Uterus (tissue), 4 donors: ENCODE results near the gene TMA7B. TPM values are rescaled to one million over a fixed set of nuclear protein-coding genes. Genes with fewer than 3 reads are reported as not detected.

ENCODE experiments used
- DNase-seq, 2 donors: peaks; one replicate each; pipeline ENCODE4 v3.0.0-alpha.2; 2019 to 2020
- H3K27ac ChIP-seq, 2 donors: fragments of 200-600 bp; sonication (generic); 1 replicate in 1 of 2; 2 replicates in 1 of 2; pipeline ENCODE4 v1.5.1; 2016 to 2018
- H3K27me3 ChIP-seq, 2 donors: fragments of 200-600 bp; sonication (generic); one replicate each; pipeline ENCODE4 v1.5.1; 2018 to 2019; ENCODE audit warnings: control low read depth in 1 of 2
- H3K36me3 ChIP-seq, 2 donors: fragments of 200-600 bp; sonication (generic); one replicate each; pipeline ENCODE4 v1.5.1; 2019; ENCODE audit warnings: control low read depth in 1 of 2
- H3K4me1 ChIP-seq, 2 donors: fragments of 200-600 bp; sonication (generic); one replicate each; pipeline ENCODE4 v1.5.1; 2018 to 2019; ENCODE audit warnings: control low read depth in 1 of 2
- H3K4me3 ChIP-seq, 2 donors: fragments of 200-600 bp; sonication (generic); 1 replicate in 1 of 2; 2 replicates in 1 of 2; pipeline ENCODE4 v1.5.1; 2018 to 2019; ENCODE audit warnings: mild to moderate bottlenecking in 1 of 2
- H3K9me3 ChIP-seq, 2 donors: fragments of 200-600 bp; sonication (generic); one replicate each; pipeline ENCODE4 v1.5.1; 2019; ENCODE audit warnings: control low read depth in 1 of 2
- CTCF ChIP-seq, 4 experiments: fragments of 200-600 bp in 2 of 4; fragments of 450-650 bp in 2 of 4; sonication (generic) in 2 of 4; IDR thresholded peaks; one replicate each; pipeline ENCODE4 v1.5.1; 2016 to 2019; ENCODE audit warnings: antibody characterized with exemption in 4 of 4, mild to moderate bottlenecking in 2 of 4, moderate library complexity in 1 of 4
- POLR2A ChIP-seq, 2 donors: fragments of 450-650 bp; IDR thresholded peaks; one replicate each; pipeline ENCODE4 v1.6.1; 2016; ENCODE audit warnings: antibody characterized with exemption in 2 of 2, mild to moderate bottlenecking in 1 of 2, moderate library complexity in 1 of 2
- intact Hi-C: fragments of 100-400 bp; cut with DNase I; formaldehyde crosslinking; loops from one replicate; pipeline ENCODE4 v1.15.1; 2023; ENCODE audit warnings: low total_unique reads
- total RNA-seq, 4 donors: library from RNA; depleted of rRNA in 3 of 4; stranded (reverse); fragments of >200 nt in 3 of 4; gene quantifications; one replicate each; pipeline versions ENCODE4 v1.1.0 to v1.2.4, GENCODE V29; 2014 to 2023
- donor health status: DM: yes; HTN: yes; CAD: no.

TMA7B gene
- total RNA-seq, 4 donors from 2014 or later: not detected

- H3K27me3 ChIP-seq: no peaks in the 10 kb centered on the region
- H3K4me1 ChIP-seq: no peaks in the 10 kb centered on the region
- no peak overlapping the region for H3K27ac ChIP-seq
Observed at GRCh38 chr22:40001800-40002577, 41.8 kb downstream of the TMA7B start.

GRCh38 chr22:40002935-40003715 lies 42.9 kb downstream of the TMA7B start:
- Histone ChIP-seq H3K4me1 (no peaks in the 10 kb centered on the region), H3K27ac (no peak overlapping the region)

More at GRCh38 chr22:40001800-40002577, 41.8 kb downstream of the TMA7B start:
- Histone ChIP-seq H3K9me3 (no peaks in the 10 kb centered on the region), H3K4me3 (no peak overlapping the region), H3K36me3 (no peaks in the 10 kb centered on the region)
- DNase-seq: no peak
- intact Hi-C loops: no loop called here
- TF ChIP-seq POLR2A (IDR thresholded peaks at IDR 0.05) (no peak), CTCF (IDR thresholded peaks at IDR 0.05) (no peak)

GRCh38 chr22:40004836-40005235 lies 44.6 kb downstream of the TMA7B start:
- intact Hi-C loops: no loop called here
- Histone ChIP-seq H3K36me3 (no peaks in the 10 kb centered on the region), H3K27me3 (no peaks in the 10 kb centered on the region), H3K4me1 (no peaks in the 10 kb centered on the region), H3K9me3 (no peaks in the 10 kb centered on the region), H3K4me3 (no peak overlapping the region), H3K27ac (no peak overlapping the region)
- DNase-seq: no peak
- no peak for TF ChIP-seq POLR2A (IDR thresholded peaks at IDR 0.05)
- no peak for TF ChIP-seq CTCF (IDR thresholded peaks at IDR 0.05)

More at GRCh38 chr22:40002935-40003715, 42.9 kb downstream of the TMA7B start:
- Histone ChIP-seq H3K27me3 (no peaks in the 10 kb centered on the region), H3K36me3 (no peaks in the 10 kb centered on the region), H3K4me3 (no peak overlapping the region), H3K9me3 (no peaks in the 10 kb centered on the region)
- no peak for DNase-seq
- intact Hi-C loops: no loop called here
- no peak for TF ChIP-seq CTCF (IDR thresholded peaks at IDR 0.05)
- TF ChIP-seq POLR2A (IDR thresholded peaks at IDR 0.05): no peak

GRCh38 chr22:40006641-40007040 lies 46.4 kb downstream of the TMA7B start:
- TF ChIP-seq CTCF (IDR thresholded peaks at IDR 0.05): no peak
- no peak for TF ChIP-seq POLR2A (IDR thresholded peaks at IDR 0.05)
- Histone ChIP-seq H3K27ac (no peak overlapping the region), H3K27me3 (no peaks in the 10 kb centered on the region), H3K4me3 (no peak overlapping the region), H3K36me3 (no peaks in the 10 kb centered on the region), H3K9me3 (no peaks in the 10 kb centered on the region), H3K4me1 (no peaks in the 10 kb centered on the region)
- no peak for DNase-seq
- intact Hi-C loops: no loop called here
